Raji (cell line): Measurements from ENCODE around the gene IFFO2.

Experiments
- POLR2A ChIP-seq: IDR thresholded peaks from 2 replicates; pipeline ENCODE4 v1.6.1; 2011; ENCODE audit warnings: low read depth, low read length, control low read depth; ENCODE audit not compliant: insufficient read depth

The IFFO2 gene

DNA sequence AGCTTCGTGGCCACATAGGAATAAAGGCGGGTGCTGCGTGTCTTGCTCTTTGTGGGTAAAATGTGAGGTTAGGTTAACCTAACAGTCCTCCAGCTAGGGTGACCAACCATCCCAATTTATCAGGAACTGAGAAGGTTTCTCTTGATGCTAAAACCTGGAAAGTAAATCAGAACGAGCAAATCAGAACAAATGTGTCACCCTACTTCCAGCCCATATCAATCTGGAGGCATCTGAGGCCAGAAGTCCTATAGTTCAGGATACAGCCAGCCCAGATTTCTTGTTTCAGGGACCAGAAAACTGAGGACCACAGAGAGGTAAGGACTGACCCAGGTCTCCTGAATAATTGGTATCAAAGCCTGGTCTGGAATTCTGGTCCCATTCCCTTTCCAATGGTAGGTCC, 3.1 kb upstream of the IFFO2 start:
- TF ChIP-seq POLR2A, result no peak

DNA sequence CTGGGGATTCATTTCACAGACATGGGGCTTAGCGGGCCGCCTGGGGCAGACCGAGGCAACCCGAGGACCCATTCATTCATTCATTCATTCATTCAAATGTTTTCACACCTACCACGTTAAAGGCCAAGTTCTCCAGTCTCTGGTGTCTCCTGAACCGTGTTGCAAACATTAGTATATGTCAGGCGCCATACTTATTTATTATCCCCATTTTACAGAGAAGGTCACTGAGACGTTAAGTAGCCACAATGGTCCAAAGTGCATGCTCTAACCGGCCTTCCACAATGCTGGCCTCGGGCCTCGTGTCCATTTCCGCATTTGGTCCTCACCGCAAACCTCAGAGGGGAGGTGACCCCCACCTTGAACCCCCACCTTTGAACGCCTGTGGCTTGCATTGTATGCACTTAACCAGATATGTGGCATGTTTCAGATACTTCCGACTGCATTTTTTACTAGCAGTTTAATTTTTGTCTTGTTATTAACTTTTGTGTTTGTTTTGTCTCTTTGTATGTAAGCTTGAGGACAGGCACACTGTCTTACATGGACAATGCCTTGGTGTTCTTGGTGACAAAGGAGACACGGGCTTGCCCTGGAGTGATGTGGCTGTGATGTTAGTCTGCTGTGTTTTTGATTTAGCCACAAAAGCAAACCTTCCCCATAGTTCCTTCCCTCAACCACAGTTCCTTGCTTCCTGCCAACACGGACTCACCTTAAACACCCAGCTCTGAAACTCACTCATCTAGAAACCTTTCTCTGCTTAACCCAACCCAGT, 1.2 kb upstream of the IFFO2 start:
- no peak for TF ChIP-seq POLR2A

DNA sequence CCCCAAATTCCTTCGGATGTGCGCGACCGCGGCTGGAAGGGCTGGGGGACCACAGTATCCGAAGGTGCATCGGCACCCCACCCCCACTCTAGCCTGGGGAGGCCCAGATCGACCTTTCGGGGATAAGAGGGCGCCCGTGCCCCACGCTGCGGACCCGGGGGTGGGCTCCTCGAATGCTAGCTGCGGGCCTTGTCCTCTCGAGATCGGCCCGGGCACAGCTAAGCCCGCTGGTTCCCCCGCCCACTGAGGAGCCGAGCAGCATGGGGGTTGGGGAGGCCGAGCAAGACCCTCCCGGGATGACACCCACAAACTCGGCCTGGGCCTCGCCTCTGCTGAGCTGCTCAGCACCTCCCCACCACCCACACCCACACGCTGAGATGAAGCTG, 653 bp upstream of the IFFO2 start:
- TF ChIP-seq POLR2A, result no peak

DNA sequence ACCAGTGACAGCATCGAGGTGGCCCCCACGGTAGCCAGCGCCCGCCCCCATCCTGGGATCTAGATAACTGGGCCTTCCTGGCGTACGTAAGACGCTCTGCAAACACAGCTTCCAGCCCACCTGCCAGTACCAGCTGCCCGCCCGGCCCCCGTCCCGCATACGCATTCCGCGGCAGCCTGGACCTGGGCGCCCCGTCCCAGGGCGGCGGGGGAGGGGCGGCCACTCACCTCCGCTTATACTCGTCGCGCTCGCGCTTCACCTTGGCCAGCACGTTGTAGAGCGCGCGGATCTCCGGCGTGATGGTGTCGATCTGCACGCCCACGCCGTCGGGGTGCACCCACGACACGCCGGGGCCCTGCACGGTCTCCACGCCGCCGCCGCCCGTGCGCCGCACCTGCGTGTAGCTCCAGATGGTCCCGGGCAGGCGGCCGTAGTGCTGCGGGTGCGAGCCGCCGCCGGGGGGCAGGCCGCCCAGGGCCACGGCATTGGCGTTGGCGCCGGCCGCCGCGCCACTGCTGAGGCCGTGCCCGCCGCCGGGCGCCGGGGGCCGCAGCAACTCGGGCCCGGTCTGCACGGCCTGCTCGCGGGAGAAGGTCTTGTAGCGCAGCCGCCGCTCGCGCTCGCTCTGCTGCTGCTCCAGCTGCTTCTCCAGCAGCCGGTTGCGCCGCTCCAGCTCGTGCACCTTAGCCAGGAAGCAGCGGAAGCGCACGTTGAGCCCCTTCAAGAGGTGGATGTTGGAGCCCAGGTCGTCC, 859 bp downstream of the IFFO2 start:
- TF ChIP-seq POLR2A, result no peak

DNA sequence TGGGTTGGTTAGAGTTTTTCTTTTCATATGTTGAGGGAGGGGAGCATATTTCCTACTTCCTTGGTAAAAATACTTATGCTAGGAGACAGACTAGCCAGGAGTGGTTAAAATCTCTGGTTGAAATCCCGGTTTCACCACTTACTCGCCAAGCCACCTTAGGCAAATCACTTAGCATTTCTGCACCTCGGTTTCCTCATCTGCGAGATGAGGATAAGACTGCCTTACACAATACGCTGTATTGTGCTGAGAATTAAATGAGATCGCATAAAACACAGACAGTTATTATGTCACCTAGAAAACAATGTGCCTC, 1.4 kb downstream of the IFFO2 start:
- no peak for TF ChIP-seq POLR2A

DNA sequence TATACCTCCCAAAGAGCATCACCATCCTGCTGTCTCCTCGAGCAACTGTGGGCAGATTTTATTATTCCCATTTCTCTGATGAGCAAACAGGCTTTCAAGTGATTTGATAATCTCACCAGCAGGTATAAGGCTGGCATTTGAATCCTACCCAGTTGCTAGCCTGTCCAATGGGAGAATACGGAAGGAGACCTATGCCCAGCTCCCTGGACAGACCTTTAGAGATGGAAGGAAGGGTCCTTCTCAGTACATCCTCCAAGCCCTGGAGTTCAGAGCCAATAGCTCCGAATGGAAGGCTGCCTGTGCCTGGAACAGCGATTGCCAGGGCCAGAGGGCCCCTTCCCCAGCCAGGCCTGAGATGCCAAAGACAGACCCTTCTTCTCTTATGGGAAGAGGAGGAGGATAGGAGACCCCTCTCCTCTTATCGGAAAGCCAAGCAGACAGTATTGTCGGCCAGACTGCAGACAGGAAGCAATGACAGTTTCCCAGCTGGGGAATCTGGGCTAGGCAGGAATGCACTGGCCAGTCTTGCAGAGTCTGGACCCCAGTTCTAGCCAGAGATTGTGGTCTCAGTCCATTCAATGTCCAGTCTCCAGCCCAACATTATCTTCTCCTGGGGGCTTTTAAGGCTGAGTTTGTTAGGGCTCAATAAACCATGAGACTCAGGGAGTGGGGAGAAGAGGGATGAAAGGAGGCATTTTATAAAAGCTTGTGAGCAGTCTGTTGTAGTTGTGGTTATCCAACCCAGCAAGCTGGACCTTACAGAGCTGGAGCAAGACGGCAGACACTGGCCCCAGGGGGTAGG, 2.0 kb downstream of the IFFO2 start:
- TF ChIP-seq POLR2A, result no peak

DNA sequence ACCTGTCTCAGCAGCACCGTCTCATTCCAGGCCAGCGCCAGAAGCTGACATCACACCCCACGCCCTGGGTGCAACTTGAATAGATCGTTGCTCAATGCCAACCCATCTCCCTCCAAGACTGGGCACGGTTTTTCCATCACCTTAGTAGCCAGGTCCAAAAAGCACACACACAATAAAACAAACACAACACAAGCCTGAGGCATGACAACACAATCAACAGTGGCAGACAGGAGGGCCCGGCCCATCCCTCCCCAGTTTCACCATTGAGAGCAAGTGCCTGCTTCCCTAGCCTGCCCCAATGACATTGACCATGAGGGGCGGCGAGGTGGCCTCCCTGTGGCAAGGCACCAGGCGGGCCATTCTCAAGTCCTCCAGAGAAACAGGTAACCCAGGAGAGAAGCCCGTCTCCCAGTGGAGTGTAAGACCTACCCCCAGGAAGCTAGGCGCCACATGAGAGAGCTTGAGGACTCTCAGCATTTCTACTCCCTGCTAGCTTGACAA, 2.7 kb downstream of the IFFO2 start:
- no peak for TF ChIP-seq POLR2A

DNA sequence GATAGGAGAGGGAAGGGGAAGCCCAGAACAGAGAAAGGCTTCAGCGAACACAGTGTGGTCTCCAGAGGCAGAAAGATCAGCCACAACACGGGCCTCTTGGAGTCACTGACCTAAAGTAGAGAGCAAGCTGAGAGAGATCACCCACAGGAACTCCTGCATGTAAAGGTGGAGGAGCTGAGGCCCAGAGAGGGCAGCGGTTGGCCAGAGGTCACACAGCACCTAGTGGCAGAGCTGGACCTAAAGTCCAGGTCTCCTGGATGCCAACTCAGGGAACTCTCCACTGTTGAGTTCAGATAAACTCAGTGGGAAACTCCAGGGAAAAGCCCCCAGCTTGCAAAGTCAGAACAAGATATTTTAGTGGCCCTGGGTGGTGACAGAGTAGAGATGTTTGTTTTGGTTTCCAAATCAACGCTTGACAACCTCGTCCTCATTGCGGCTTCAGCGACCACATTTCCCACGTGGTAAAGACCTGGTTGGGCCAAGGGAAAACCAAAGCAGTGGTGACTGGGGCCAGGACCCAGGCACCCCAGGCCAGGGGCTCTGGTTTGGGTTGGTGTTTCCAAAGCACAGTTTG, 4.6 kb downstream of the IFFO2 start:
- TF ChIP-seq POLR2A, result no peak

DNA sequence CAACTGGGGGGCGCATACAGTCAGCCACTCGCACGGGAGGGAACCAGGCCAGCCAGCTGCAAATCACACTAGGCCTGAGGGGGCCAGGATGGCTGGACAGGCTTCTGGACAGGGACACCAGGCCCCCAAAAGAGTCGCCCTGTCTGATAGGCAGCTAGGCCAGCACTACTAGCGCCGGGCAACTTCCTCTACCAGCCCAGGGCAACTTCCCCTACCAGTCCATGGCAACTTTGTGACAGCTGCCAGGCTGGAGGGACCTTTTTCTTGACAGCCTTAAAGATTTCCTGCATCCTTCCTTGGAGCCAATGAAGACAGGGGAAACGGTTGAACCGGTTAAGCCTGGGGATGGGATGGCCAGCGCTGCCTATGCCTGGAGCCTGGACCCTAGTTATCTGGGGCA, 5.1 kb downstream of the IFFO2 start:
- TF ChIP-seq POLR2A, result no peak

DNA sequence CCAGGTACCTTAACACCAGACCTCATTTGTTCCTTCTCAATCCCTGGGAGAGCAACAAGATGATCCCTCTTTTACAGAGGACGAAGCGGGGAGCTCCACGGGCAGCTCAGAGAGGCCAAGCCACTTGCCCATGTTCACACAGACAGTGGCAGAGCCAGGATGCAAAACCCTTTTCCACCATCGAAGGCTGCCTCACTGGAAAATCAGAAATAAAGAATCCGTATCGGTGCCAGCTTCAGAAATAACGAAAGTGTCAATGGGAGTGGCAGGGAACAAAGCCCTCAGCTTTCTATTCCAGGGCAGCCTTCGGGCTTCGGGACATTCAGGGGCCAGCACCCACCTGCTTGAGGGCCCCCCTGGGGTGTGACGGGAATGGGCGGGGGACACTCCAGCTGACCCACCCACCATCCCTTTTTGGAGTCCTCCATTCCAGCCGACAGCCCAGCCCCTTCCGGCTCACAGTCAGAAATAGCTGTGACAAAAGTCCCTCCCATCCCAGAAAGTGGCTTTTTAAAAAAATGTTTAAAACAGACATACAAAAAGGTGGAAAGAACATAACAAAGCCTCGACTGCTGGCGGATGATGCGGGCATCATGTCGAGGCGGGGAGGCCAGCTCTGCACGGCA, 6.0 kb downstream of the IFFO2 start:
- TF ChIP-seq POLR2A, result no peak

DNA sequence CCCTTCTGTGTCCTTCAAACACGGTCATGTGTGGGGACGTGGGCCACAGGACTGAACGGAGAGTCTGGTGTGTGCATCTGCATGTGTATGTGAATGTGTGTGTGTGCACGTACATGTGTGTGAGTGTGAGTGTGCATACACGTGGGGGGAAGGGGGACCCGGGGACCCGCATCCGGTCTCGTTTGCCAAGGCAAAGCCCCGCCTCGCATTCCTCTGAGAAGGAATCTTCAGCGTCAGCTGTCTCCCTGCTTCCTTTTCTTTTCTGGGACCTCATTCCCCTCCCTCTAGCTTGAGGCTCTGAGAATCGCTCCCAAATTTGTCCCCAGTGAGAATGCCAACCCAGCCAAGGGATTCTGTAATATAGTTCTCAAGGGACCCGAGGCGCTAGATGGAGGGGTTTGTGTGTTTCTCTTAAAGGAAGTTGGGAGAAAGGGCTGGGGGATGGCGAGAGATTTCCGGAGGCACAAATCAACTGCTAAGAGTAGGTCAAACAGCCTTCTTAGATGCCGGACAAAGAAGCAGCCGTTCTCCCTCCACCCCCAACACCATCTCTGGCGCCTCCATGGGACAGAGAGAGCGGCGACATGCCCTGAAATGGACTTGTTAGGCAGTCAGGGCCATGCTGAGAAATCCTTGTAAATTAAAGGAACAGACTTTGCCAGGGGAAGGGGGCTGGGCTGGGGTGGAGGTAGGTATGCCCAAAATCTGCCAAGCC, 6.6 kb downstream of the IFFO2 start:
- no peak for TF ChIP-seq POLR2A

DNA sequence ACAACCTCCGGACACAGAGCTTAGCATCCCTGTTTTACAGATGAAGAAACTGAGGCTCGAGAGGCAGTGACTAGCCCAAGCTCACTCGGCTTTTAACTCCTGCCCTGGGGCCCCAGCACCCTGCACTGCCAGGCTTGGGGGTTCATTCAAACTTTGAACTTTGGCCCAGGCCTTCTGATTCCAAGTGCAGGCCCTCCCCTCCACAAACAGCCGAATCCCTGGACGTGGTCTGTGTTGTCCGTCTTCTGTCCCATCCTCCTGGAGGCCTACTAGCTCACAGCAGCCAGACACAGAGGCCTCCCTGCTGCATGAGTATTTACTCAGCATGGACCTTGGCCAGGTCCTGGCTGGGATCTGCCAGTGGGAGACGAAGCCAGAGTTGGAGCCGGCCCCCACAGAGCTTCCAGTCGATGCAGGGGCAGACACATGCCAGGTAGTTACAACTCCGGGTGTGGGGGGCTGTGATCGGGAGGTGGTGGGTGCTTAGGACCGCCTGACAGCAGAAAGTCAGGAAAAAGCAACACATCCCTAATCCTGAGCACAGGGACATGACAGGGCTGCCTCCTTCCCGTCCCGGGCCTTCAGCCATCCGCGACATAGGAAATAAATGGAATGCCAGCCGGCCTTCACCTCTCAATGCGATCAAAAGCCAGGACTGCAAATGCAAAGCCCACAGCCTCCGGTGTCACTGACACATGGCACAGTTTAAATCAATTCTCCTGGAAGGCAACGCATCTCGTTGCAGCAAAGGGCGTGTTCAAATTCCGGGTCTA, 7.4 kb downstream of the IFFO2 start:
- TF ChIP-seq POLR2A, result no peak

DNA sequence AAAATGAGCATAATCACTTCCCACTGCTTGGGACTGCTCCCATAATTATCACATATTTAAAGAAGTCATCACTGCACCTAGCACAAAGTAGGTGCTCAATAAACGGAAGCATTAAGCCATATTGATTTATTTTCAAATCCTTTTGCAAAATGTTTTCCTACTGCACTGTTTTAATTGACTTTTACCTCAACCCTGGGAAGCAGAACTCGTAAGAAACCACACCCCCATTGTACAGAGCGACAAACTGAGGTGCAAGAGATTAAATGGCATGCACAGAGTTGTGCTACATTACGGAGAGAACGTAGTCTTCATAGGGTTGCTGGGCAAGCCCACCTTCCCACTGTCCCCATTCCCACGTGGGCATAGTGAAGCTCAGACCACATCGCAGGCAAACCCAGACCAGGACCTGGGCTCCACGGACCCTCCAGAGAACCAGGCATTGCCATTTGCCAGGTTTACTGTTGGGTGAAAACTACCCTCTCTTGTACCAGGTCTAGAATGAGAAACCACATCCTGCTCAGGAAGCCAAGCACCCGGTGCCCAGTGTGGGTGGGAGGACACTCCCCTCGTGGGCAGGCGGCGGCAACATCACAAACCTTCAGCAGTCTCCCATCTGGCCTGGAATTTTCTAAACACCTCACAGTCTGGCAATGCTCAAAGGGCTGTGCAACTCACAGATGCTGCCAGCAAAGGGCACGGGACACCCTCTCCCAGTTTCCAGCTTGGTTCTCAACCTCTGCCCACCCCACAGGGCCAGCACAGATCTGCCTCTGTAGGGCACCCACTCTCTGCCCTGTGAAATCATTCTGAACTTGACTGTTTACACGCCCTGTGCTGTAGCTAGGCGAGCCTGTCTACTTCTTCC, 8.2 kb downstream of the IFFO2 start:
- TF ChIP-seq POLR2A, result no peak
